RKO (cell line): ENCODE measurements around the gene FOSL1.
"Not testable (repeated sequence)": the region's sequence is repeated elsewhere in the genome, so short reads cannot be mapped to it uniquely, and the experiment has no call there.

Source experiments
- DNase-seq: peaks from one replicate; pipeline ENCODE4 v3.0.0-alpha.2; 2016; ENCODE audit warnings: low spot score

FOSL1 gene

DNA sequence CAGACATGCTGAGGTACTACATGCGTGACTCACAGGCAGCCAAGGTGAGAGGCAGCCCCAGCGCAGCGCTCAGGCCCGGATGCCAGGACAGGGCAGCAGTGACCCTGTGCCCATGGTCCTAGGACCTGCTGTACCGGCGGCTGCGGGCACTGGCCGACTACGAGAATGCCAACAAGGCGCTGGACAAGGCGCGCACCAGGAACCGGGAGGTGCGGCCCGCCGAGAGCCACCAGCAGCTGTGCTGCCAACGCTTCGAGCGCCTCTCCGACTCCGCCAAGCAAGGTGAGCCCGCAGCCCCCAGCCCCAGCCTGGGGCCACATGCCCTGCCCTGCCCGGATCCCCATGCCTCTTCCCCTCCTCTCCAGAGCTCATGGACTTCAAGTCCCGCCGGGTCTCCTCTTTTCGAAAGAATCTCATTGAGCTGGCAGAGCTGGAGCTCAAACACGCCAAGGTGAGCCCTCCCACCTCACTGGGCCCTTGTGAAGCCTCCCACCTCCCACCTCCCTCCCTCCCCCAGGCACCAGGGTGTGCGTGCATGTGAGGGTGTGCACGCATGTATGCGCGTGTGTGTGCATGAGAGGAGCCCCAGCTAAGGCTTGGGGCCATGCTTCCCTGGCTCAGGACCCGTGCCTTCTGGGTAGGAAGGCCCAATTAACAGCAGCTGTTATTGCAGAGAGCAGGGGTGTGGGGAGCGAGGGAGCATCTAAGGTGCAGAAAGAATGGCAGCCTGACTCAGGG, 47.5 kb downstream of the FOSL1 start:
- no peak for DNase-seq

- no peak for DNase-seq
Observed at GRCh38 chr11:65851811-65852507, 48.2 kb downstream of the FOSL1 start.

- no peak for DNase-seq
Observed at GRCh38 chr11:65851083-65851579, 49.1 kb downstream of the FOSL1 start.

- no peak for DNase-seq
Observed at GRCh38 chr11:65850217-65851082, 49.7 kb downstream of the FOSL1 start.

- no peak for DNase-seq
Observed at GRCh38 chr11:65849771-65850216, 50.4 kb downstream of the FOSL1 start.

DNA sequence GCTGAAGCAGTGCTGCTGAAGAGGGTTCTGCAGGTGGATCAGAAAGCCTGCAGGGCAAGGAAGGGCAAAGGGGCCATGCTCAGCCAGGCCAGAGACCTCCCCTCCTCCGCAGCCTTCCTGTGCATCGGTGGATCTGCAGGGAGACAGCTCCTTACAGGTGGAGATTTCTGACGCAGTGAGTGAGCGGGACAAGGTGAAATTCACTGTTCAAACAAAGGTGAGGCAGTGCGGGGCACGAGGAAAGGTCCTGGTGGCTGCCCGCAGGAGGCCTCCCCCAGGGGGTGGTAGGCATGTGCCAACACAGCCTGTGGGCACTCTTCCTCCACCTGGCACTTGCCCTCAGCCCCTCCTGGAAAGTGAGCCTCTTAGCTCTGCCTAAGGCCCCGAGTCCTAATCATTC, 50.8 kb downstream of the FOSL1 start:
- DNase-seq, result no peak

GRCh38 chr11:65848693-65849092, 51.5 kb downstream of the FOSL1 start:
- DNase-seq, result not testable (repeated sequence)

DNA sequence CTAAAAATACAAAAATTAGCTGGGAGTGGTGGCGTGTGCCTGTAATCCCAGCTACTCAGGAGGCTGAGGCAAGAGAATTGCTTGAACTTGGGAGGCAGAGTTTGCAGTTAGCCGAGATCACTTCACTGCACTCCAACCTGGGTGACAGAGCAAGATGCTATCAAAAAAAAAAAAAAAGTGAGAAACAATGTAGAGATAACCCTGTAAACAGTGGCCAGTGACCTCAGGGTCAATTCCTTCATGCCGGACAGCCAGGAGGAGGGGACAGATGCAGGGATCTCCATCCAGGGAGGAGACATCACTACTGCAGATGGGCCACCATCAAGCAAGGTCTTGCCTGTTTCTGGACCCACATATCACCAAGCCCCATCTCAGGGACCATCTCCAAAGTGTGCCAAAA, 52.4 kb downstream of the FOSL1 start:
- DNase-seq, result no peak

DNA sequence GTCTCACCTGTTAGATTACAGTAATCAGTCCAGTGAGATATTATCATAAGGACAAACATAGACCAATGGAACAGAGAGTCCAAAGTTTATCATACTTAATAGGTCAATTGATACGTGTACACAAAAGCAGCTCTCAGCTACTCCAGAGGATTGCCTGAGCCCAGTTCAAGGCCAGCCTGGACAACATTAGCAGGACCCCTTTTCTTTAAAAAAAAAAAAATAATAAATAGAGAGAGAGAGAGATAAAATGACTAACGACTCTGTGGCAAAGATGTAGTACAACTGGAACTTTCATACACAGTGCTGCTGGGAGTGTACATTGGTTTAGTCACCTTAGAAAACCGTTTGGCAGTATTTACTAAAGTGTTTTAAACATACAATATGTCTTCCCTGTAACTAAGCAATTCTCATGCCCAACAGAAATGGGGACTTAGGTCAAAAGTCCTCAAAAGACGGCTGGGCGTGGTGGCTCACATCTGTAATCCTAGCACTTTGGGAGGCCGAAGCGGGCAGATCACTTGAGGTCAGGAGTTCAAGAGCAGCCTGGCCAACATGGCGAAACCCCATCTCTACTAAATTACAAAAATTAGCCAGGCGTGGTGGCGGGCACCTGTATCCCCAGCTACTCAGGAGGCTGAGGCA, 55.8 kb downstream of the FOSL1 start:
- no peak for DNase-seq

DNA sequence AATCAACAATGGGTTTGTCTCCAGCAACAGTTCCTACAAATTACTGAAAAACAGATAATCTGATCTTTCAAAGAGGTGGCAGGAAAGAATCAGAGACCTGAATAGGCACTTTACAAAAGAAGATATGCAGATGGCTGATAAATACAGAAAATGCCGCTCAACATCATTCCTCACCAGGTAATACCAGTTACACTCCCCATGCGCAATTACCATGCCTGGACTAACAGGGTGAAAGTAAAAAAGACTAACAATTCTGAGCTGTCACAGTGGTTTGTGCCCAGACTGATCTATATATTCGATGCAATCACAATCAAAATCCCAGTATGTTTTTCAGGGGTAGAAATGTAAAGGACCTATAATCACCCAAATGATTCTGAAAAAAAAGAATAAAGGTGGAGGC, 56.4 kb downstream of the FOSL1 start:
- no peak for DNase-seq

DNA sequence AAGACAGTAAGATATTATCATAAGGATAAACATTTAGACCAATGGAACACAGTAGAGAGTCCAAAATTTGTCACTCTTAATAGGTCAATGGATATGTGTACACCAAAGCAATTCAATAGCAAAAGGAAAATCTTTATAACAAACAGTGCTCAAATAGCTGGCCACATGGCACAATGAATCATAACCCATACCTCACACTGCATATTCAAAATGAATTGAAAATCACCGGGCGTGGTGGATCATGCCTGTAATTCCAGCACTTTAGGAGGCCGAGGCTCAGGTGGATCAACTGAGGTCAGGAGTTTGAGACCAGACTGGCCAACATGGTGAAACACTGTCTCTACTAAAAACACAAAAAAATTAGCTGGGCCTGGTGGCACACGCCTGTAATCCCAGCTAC, 58.0 kb downstream of the FOSL1 start:
- no peak for DNase-seq
